H1 (cell line): ENCODE data around the gene OLA1. TPM values are rescaled to one million over a fixed set of nuclear protein-coding genes. Genes with fewer than 3 reads are reported as not detected.

Experiments used
- CTCF ChIA-PET: fragments of 300-600 bp; sonication (Branson Sonifier 250); formaldehyde crosslinking; loops from one replicate; lab custom pipeline; 2021; ENCODE audit not compliant: partially characterized antibody; lab: Charles Lee
- POLR2A ChIA-PET: fragments of 300-600 bp; sonication (Branson Sonifier 250); formaldehyde crosslinking; loops from one replicate; lab custom pipeline; 2021; ENCODE audit warnings: inconsistent platforms; ENCODE audit not compliant: partially characterized antibody; lab: Charles Lee
- DNase-seq, 2 experiments: peaks; one replicate each; pipeline versions ENCODE4 v3.0.0 to v3.0.0-alpha.2; 2010 to 2022; ENCODE audit warnings: low spot score in 2 of 2, low read depth in 1 of 2, mixed read lengths in 1 of 2
- FAIRE-seq: peaks from 2 replicates; lab custom pipeline; 2011; peaks lifted over from hg19 to GRCh38; lab: Jason Lieb, UNC
- H2AFZ ChIP-seq: 2 replicates; pipeline ENCODE4 v1.8.1; 2012; ENCODE audit warnings: low read length, inconsistent platforms
- H2AK5ac ChIP-seq: 2 replicates; pipeline ENCODE4 v1.6.1; 2013; ENCODE audit warnings: low read depth, low read length
- H2BK120ac ChIP-seq: replicated peaks from 2 replicates; pipeline ENCODE3; 2013; ENCODE audit warnings: low read depth, low read length, inconsistent platforms
- H2BK12ac ChIP-seq: 2 replicates; pipeline ENCODE4 v1.6.1; 2013; ENCODE audit warnings: low read depth, low read length
- H2BK15ac ChIP-seq: 2 replicates; pipeline ENCODE4 v1.6.1; 2013; ENCODE audit warnings: low read length
- H2BK20ac ChIP-seq: 2 replicates; pipeline ENCODE4 v1.6.1; 2013; ENCODE audit warnings: low read length
- H2BK5ac ChIP-seq: 2 replicates; pipeline ENCODE4 v1.6.1; 2013; ENCODE audit warnings: low read depth, low read length
- H3K14ac ChIP-seq: 2 replicates; pipeline ENCODE4 v1.6.1; 2013; ENCODE audit warnings: inconsistent platforms; ENCODE audit not compliant: insufficient read length
- H3K18ac ChIP-seq: 2 replicates; pipeline ENCODE4 v1.6.1; 2013; ENCODE audit warnings: low read length; ENCODE audit errors: extremely low read depth
- H3K23ac ChIP-seq: 2 replicates; pipeline ENCODE4 v1.6.1; 2013; ENCODE audit warnings: inconsistent platforms; ENCODE audit not compliant: insufficient read length
- H3K23me2 ChIP-seq: 2 replicates; pipeline ENCODE4 v1.6.1; 2013; ENCODE audit warnings: low read depth, low read length
- H3K27ac ChIP-seq: 2 replicates; pipeline ENCODE4 v1.6.1; 2011; ENCODE audit warnings: low read depth, low read length, inconsistent platforms
- H3K27me3 ChIP-seq, 4 experiments: replicated peaks in 1 of 4; 1 replicate in 1 of 4; 2 replicates in 3 of 4; pipeline versions ENCODE4 v1.6.1 to v1.8.1; 2011 to 2013; ENCODE audit warnings: low read length in 3 of 4, mild to moderate bottlenecking in 3 of 4, inconsistent platforms in 2 of 4, mixed read lengths in 2 of 4, moderate library complexity in 1 of 4; ENCODE audit not compliant: control insufficient read depth in 3 of 4, insufficient read depth in 3 of 4; ENCODE audit errors: extremely low read depth in 1 of 4
- H3K36me3 ChIP-seq, 4 experiments: 2 replicates each; pipeline versions ENCODE4 v1.6.1 to v1.8.1; 2011 to 2013; ENCODE audit warnings: mild to moderate bottlenecking in 4 of 4, low read length in 3 of 4, moderate library complexity in 2 of 4, control low read depth in 1 of 4, inconsistent platforms in 1 of 4; ENCODE audit not compliant: insufficient read depth in 4 of 4, control insufficient read depth in 2 of 4
- H3K4ac ChIP-seq: replicated peaks from 2 replicates; pipeline ENCODE3; 2013; ENCODE audit warnings: low read length, low read depth, mixed read lengths, inconsistent platforms; ENCODE audit not compliant: insufficient read length
- H3K4me1 ChIP-seq, 4 experiments: replicated peaks in 1 of 4; 1 replicate in 1 of 4; 2 replicates in 3 of 4; pipeline versions ENCODE4 v1.6.1 to v1.8.1; 2011 to 2013; ENCODE audit warnings: low read length in 3 of 4, inconsistent platforms in 2 of 4, mixed read lengths in 1 of 4; ENCODE audit not compliant: insufficient read depth in 4 of 4, control insufficient read depth in 3 of 4
- H3K4me2 ChIP-seq, 2 experiments: 2 replicates each; pipeline versions ENCODE4 v1.6.1 to v1.8.1; 2011 to 2013; ENCODE audit warnings: low read depth in 2 of 2, low read length in 2 of 2, control low read depth in 1 of 2, inconsistent platforms in 1 of 2, mild to moderate bottlenecking in 1 of 2; ENCODE audit not compliant: insufficient read depth in 1 of 2
- H3K4me3 ChIP-seq, 4 experiments: fragments of 200-600, 300-600 bp in 1 of 4; sonication (generic), shearing (Covaris generic), sonication (Bioruptor Twin) in 1 of 4; 2 replicates each; pipeline versions ENCODE4 v1.5.1 to v1.8.1; 2011 to 2016; ENCODE audit warnings: low read length in 4 of 4, low read depth in 3 of 4, control low read depth in 2 of 4, inconsistent platforms in 2 of 4, mild to moderate bottlenecking in 2 of 4, mixed read lengths in 1 of 4, moderate library complexity in 1 of 4; ENCODE audit not compliant: insufficient read depth in 2 of 4; ENCODE audit errors: extremely low read depth in 1 of 4
- H3K56ac ChIP-seq: replicated peaks from 2 replicates; pipeline ENCODE3; 2013; ENCODE audit warnings: low read depth, mild to moderate bottlenecking, mixed read lengths, low read length, inconsistent platforms; ENCODE audit not compliant: insufficient read length
- H3K79me1 ChIP-seq: 2 replicates; pipeline ENCODE4 v1.6.1; 2013; ENCODE audit warnings: low read depth, low read length, control low read depth
- H3K79me2 ChIP-seq, 2 experiments: 2 replicates each; pipeline versions ENCODE4 v1.6.1 to v1.8.1; 2012 to 2013; ENCODE audit warnings: low read length in 2 of 2, mild to moderate bottlenecking in 2 of 2, inconsistent platforms in 1 of 2; ENCODE audit not compliant: insufficient read depth in 2 of 2, control insufficient read depth in 1 of 2
- H3K9ac ChIP-seq, 4 experiments: replicated peaks in 1 of 4; 1 replicate in 1 of 4; 2 replicates in 3 of 4; pipeline versions ENCODE4 v1.6.1 to v1.8.1; 2011 to 2013; ENCODE audit warnings: low read depth in 3 of 4, low read length in 3 of 4, control low read depth in 2 of 4, mild to moderate bottlenecking in 2 of 4, moderate library complexity in 2 of 4, inconsistent platforms in 1 of 4; ENCODE audit errors: extremely low read depth in 1 of 4
- H3K9me3 ChIP-seq, 2 experiments: 2 replicates each; pipeline versions ENCODE4 v1.6.1 to v1.8.1; 2012 to 2013; ENCODE audit warnings: mild to moderate bottlenecking in 2 of 2, moderate library complexity in 2 of 2, control low read depth in 1 of 2, inconsistent platforms in 1 of 2, low read depth in 1 of 2, low read length in 1 of 2, mixed read lengths in 1 of 2; ENCODE audit not compliant: insufficient read depth in 2 of 2
- H4K20me1 ChIP-seq, 2 experiments: replicated peaks in 1 of 2; 2 replicates each; pipeline versions ENCODE3 to v1.8.1; 2011 to 2013; ENCODE audit warnings: inconsistent platforms in 2 of 2, low read length in 2 of 2, mild to moderate bottlenecking in 1 of 2; ENCODE audit not compliant: insufficient read depth in 2 of 2, control insufficient read depth in 1 of 2
- H4K5ac ChIP-seq: 2 replicates; pipeline ENCODE4 v1.6.1; 2013; ENCODE audit warnings: low read length, low read depth, mixed read lengths, inconsistent platforms; ENCODE audit not compliant: insufficient read length
- H4K8ac ChIP-seq: 2 replicates; pipeline ENCODE4 v1.8.0; 2013; ENCODE audit warnings: mild to moderate bottlenecking, moderate library complexity, low read length, inconsistent platforms; ENCODE audit not compliant: insufficient read depth; ENCODE audit errors: extremely low read depth
- H4K91ac ChIP-seq: replicated peaks from 2 replicates; pipeline ENCODE3; 2013; ENCODE audit warnings: low read length, mixed read lengths, inconsistent platforms; ENCODE audit not compliant: insufficient read length
- FOSL1 ChIP-seq: IDR thresholded peaks from 2 replicates; pipeline ENCODE4 v1.6.1; 2011; ENCODE audit warnings: mild to moderate bottlenecking, low read depth, low read length, moderate library complexity; ENCODE audit not compliant: insufficient read depth
- TEAD4 ChIP-seq: IDR thresholded peaks from 2 replicates; pipeline ENCODE4 v1.6.1; 2012; ENCODE audit warnings: low read depth, low read length, inconsistent platforms, mixed read lengths
- WGBS, 2 experiments: shearing (Covaris generic) in 1 of 2; methylation state at CpG; one replicate each; pipeline versions ENCODE4 v1.1.6 to v1.1.7; 2013 to 2015; ENCODE audit warnings: low lambda C conversion rate in 2 of 2, mixed read lengths in 2 of 2, inconsistent platforms in 1 of 2, low coverage in 1 of 2, missing lambda C conversion rate in 1 of 2; ENCODE audit not compliant: insufficient replicate concordance in 2 of 2, insufficient coverage in 1 of 2, insufficient read length in 1 of 2; ENCODE audit errors: extremely low coverage in 1 of 2, missing lambda C conversion rate in 1 of 2; 5-methylcytosine and 5-hydroxymethylcytosine counted together
- polyA plus RNA-seq, 7 experiments: library from polyadenylated mRNA; depleted of rRNA in 3 of 7; stranded (reverse) in 5 of 7; unstranded in 2 of 7; fragments of >200 nt in 5 of 7; fragments of 200-250 nt in 2 of 7; gene quantifications; 1 replicate in 5 of 7; 2 replicates in 1 of 7; 4 replicates in 1 of 7; pipeline versions ENCODE4 v1.2.1 to v1.2.3, GENCODE V29; 2011 to 2013; ENCODE audit warnings: missing spikeins in 2 of 7, mixed read lengths in 2 of 7
- total RNA-seq: library from RNA; stranded (reverse); fragmentation: NEBNext Ultra II Directional; extraction: Animal tissue kit (Norgen Biotek cat#: 25700); gene quantifications from 2 replicates; pipeline ENCODE4 v1.2.1, GENCODE V29; 2021

OLA1 gene
- total and polyA plus RNA-seq, 2 of the 8 experiments (the other 6 are each of a cell fraction or from before 2014, with no cell fraction given), result 39.3 to 158 TPM

GRCh38 chr2:174052584-174052976 lies 195.8 kb downstream of the OLA1 start:
- FAIRE-seq (no peak), DNase-seq (no peak)
- Histone ChIP-seq H2BK120ac (no peak overlapping the region), H2AK5ac (no peak overlapping the region), H3K56ac (no peak overlapping the region), H3K9ac (no peak overlapping the region), H4K5ac (no peak overlapping the region), H3K14ac (no peak overlapping the region), H3K4ac (no peak overlapping the region), H4K20me1 (no peaks in the 10 kb centered on the region), H2BK12ac (no peak overlapping the region), H4K8ac (no peak overlapping the region), H3K18ac (no peak overlapping the region), H4K91ac (no peak overlapping the region), H2AFZ (no peak overlapping the region), H3K27me3 (no peaks in the 10 kb centered on the region), H3K36me3 (no peaks in the 10 kb centered on the region), H3K4me1 (peaks cover 4 to 18% (median 14%) of the 10 kb centered on the region in 4 experiments), H3K79me2 (no peaks in the 10 kb centered on the region), H3K23me2 (peaks cover 3% of the 10 kb centered on the region; the same call in 1 of the 2 replicates), H3K79me1 (no peaks in the 10 kb centered on the region), H3K27ac (no peak overlapping the region), H3K4me2 (no peak overlapping the region; a peak in 1 of 4 replicates), H2BK5ac (no peak overlapping the region), H3K4me3 (no peak overlapping the region), H2BK15ac (no peak overlapping the region), H2BK20ac (no peak overlapping the region), H3K9me3 (no peaks in the 10 kb centered on the region), H3K23ac (no peak overlapping the region)
- CTCF ChIA-PET, result interaction anchor here (1.1 to 2.8 kb wide), 8 partner anchors 12 to 292 kb away, joined by 3 to 16 read pairs (median 5); no protein-coding TSS in a partner anchor
- POLR2A ChIA-PET, result interaction anchor here (1.5 to 1.7 kb wide), 3 partner anchors 9 to 20 kb away, joined by 3 to 4 read pairs (median 4); no protein-coding TSS in a partner anchor
- 85% methylated on average over 3 of the region's 3 CpGs; no CpG with 5 or more reads in 1 of the 2 experiments for WGBS, 2 experiments
- TF ChIP-seq FOSL1 (no peak), TEAD4 (no peak)
